ENCODE results near the gene RGS9.

DNA sequence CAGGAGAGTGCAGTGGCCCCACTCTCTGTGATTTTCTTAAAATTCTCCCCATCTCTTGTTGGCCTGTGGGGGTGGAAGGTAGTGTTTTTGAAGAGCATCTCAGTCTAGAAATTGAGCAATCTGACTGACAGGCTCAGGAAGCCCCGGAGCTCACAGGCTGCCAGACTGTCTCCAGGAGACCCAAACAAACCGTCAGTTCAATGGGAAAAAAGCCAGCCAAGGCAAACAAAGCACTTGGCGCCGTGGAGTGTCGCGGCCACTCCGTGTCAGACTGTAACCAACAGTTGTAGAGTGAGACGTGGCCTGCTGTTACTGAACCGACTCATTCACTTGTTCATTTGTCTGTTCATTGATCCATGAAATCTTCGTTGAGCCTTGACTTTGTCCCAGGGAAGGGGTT, 33.7 kb downstream of the RGS9 start:
- TF ChIP-seq, protein P1, sequence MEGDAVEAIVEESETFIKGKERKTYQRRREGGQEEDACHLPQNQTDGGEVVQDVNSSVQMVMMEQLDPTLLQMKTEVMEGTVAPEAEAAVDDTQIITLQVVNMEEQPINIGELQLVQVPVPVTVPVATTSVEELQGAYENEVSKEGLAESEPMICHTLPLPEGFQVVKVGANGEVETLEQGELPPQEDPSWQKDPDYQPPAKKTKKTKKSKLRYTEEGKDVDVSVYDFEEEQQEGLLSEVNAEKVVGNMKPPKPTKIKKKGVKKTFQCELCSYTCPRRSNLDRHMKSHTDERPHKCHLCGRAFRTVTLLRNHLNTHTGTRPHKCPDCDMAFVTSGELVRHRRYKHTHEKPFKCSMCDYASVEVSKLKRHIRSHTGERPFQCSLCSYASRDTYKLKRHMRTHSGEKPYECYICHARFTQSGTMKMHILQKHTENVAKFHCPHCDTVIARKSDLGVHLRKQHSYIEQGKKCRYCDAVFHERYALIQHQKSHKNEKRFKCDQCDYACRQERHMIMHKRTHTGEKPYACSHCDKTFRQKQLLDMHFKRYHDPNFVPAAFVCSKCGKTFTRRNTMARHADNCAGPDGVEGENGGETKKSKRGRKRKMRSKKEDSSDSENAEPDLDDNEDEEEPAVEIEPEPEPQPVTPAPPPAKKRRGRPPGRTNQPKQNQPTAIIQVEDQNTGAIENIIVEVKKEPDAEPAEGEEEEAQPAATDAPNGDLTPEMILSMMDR (IDR thresholded peaks at IDR 0.05; ENCODE audit: insufficient read depth, low read length, poor library complexity, severe bottlenecking), result no peak
- no peak for TF ChIP-seq EZH2phosphoT487 (conservative IDR thresholded peaks at IDR 0.05; ENCODE audit: low read length)

Data from SU-DHL-6 (cell line).